Fibroblast of the conjunctiva (primary cell): ENCODE measurements around the gene SNX6.
"Not testable (repeated sequence)": the region's sequence is repeated elsewhere in the genome, so short reads cannot be mapped to it uniquely, and the experiment has no call there.

Experiments
- DNase-seq: peaks from one replicate; pipeline ENCODE4 v3.0.0-alpha.2; 2010; ENCODE audit warnings: low read depth

SNX6 gene

DNA sequence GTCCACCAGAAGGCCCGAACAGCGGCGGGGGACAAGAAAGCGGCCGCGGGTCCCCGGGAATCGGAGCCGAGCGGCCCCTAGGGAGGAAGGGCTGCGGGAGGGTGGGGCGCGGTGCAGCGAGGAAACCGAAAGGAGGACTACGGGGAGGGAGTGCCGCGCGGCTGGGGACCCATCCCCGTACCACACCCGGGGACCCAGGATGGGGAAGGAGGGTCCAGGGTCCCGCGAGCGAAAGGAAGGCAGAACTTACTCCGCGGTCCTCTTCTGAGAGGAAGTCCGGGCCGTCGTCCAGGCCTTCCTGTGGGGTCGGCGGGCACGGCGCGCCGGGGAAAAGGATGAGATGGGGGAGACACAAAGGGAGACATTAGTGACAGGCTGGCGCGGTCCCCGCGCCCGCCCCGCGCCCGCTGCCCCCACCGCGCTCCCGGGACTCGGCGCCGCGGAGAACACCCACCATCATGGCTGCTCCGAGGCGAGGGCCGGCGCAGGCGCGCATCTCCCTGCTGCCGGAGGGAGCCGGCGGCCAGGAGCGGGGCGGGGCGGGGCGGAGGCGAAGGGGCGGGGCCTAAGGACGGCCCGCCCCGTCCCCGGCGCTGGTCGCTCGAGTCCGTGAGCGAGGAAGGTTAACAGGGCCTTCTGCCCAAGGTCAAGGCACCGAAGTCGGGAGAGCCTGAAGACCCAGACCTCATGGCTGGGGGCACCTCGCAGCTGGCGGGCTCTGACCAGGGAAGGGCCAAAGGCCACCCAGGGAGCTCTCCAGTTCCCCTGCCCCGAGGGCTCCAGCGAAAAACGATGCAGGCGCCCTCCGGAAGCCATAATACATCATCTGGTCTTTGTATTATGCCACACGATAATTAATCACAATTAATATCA, at the start of gene SNX6:
TSS of gene SNX6 (minus strand) at position 492 of the 873 bp plus-strand sequence. CDS start at position 460, 32 bp downstream.
- DNase-seq: peak; percentile 47

DNA sequence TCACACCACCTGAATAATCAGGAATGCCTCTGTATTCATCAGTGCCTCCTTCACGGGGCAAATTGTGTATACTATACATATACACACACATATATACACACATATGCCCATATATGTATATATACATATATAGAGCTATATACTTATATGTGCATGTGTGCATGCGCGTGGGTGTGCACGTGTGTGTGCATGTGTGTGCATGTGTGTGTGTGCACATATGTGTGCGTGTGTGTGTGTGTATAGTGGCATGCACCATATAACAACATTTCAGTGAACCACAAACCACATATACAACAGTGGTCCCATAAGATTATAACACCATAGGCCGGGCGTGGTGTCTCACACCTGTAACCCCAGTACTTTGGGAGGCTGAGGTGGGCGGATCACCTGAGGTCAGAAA, 48.8 kb upstream of the SNX6 start:
- no peak for DNase-seq

DNA sequence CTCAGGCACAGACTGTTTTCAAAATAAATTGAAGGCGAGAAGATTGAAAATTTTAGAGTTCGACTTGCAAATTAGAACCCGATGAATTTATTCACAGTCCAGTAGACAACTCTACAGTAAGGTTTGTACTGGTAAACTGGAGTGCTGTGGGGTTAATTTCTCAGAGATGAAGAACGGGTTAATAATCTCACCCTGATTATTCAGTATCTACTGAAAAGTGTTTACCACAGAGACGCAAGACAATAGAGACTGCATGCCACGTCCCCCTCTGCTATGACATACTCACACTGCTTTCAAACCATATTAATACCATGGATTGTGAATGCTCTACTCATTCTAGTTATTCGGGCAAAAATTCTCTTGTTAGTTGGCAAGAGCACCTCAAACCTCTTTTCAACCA, 48.4 kb upstream of the SNX6 start:
- DNase-seq: no peak

DNA sequence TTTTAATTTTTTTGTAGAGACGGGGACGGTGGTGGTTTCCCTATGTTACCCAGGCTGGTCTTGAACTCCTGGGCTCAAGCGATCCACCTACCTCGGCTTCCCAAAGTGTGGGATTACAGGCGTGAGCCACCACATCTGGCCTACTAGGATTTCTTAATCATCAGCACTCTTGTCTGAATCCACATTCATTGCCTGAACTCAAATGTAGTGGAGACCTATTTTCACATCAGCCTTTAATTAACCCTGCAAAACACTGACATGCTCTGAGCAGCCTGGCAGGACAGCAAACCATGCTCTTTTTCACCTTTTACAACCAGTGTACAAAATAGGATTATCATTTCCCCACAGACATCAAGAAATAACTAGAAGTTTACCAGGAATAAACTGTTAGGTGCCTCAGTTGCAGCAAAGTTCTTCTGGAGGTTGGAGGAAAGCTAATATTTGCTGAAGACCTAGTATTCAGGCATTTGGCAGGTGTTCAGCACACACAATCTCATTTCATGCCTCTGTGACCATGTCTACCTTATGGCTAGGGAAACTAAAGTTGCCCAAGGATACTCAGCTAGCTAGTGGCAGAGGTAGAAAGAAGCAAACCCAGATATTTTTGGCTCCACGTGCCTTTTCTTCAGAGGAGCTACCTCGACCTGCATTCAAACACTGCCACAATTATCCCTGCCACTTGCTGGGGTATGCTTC, 46.7 kb upstream of the SNX6 start:
- DNase-seq: no peak

DNA sequence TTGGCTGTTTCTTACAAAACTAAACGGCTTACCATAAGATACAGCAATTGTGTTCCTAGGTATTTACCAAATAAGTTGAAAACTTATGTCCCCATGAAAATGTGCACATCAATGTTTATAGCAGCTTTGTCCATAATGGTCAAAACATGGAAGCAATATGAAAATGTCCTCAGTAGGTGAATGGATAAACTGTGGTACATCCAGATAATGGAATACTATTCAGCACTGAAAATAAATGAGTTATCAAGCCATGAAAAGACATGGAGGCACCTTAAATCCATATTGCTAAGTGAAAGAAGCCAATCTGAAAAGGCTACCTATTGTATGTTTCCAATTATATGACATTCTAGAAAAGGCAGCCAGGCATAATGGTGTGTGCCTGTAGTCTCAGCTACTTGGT, 43.8 kb upstream of the SNX6 start:
- no peak for DNase-seq

DNA sequence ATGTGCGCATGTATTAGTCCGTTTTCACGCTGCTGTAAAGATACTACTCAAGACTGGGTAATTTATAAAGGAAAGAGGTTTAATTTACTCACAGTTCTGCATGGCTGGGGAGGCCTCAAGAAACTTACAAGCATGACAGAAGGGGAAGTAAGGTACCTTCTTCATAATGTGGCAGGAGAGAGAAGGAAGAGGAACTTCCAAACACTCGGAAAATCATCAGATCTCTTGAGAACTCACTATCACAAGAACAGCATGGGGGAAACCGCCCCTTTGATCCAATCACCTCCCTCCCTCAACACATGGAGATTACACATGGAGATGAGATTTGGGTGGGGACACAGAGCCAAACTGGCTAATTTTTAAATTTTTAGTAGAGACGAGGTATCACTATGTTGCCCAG, 41.8 kb upstream of the SNX6 start:
- no peak for DNase-seq

DNA sequence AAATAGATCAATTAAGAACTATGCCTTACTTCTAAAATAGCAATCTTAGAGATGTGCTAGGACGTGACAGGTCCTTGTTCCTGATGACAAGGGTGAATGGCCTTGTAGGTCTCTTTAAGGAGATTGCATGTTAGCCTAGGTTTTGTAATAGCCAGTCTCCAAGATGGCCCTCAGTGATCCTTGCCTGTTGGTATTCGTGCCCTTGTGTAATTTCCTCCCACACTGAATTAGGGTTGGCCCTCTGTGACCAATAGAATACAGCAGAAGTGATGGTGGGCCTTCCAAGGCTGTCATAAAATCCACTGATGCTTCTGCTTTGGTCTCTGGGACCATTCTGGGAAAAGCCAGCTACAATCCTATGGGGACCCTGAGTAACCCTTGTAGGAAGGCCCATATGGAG, 38.2 kb upstream of the SNX6 start:
- no peak for DNase-seq

DNA sequence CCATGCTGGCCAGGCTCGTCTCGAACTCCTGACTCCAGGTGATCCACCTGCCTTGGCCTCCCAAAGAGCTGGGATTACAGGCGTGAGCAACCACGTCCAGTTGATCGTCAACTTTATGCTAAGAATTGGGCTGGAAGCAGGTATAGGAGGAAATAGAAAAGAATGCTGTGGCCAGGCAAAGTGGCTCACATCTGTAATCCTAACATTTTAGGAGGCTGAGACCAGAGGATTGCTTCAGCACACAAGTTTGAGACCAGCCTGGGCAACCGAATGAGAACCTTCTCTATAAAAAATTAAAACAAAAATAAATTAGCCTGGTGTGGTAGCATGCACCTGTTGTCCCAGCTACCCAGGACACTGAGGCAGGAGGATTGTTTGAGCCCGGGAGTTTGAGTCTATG, 37.1 kb upstream of the SNX6 start:
- DNase-seq: no peak

DNA sequence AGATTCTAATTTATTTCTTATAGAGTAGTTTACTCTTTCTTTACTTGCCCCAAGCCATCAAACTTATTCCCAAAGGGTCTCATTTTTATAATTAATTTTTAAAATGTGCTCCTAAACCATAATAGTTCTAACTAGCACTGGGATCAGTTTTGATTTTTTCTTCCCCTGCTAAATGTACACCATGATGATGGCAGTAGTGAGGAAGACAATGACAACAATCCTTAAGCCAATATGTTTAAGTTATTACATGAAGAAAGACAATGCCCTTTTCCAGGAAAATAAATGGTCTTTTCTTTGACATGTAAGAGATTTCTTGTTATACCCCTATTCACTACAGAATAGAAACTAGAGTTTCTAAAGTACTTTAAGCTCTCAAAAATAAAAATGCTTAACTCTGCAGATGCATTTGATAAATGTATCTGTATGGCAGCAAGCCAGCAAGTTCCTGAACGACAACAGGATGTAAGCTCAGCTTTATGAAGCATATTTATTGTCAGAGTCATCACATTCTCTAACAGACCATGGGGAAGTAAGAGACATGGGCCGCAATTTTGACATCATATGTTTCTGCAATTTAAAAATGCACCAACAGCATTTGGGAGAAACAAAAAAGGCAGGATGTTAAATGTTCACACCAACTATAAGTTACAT, 36.0 kb upstream of the SNX6 start:
- DNase-seq: peak; percentile 65

DNA sequence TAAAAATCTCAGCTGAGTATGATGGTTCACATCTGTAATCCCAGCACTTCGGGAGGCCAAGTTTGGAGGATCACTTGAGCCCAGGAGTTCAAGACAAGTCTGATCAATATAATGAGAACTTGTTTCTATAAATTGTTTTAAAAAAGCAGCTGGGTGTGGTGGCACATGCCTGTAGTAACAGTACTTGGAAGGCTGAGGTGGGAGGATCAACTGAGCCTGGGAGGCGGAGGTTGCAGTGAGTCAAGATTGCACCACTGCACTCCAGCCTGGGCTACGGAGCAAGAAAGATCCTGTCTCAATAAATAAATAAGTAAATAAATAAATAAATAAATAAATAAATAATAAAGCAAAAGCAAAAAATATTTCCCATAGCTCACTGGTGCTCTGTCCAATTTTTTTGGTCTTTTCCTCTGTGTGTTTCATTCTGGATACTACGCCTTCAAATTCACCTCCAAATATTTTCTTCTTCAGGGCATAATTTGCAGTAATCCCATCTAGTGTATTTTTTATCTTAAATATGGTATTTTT, 32.7 kb upstream of the SNX6 start:
- no peak for DNase-seq

DNA sequence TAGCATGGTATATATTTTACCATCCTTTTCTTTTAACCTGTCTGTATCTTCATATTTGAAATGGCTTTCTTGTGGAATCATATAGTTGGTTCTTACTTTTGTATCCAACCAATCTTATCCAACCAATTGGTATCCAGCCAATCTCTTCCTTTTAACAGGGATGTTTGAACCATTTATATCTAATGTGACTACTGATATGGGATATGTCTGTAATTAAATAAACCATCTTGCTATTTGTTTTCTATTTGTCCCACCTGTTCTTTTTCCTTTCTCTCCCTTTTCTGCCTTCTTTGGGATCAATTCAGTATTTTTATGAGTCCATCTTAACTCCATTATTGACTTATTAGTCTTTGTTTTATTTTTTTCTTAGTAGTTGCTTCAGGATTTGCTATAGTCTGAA, 30.8 kb upstream of the SNX6 start:
- no peak for DNase-seq

DNA sequence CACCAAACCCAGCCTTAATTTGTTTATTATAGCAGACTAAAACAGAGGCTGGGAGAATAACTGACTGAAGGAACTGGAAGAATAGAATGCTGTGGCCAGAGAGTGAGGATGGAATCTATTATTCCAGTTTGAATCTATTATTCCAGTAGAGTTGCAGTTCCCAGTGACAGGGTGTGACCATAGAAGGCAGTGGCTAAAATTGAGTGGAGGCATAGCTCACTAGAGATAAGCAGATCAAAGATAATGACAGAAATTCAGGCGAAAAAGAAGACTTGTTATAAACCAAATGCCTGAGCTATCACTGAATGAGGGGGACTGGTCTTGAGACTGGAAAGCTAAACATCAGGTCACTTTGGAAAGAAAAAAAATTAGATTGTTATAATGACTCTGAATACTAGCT, 26.0 kb upstream of the SNX6 start:
- DNase-seq: no peak

DNA sequence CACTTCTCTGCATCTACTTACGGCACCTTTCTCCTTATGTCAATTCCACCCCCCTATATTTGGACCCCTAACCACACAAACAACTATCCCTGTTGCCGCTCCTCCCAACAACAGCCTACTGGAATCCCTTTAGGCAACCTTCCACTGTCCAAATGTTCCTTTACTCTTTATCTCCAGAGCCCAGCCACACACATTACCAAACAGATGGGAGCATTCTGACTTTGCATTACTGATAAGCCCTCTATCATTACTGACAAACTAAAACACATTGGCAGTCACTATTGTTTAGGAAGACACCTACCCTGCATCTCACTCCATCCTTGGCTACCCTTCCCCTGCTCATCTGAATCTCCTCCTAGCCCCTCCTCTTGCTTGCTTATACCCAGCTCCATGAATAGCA, 23.1 kb upstream of the SNX6 start:
- not testable (repeated sequence) for DNase-seq

DNA sequence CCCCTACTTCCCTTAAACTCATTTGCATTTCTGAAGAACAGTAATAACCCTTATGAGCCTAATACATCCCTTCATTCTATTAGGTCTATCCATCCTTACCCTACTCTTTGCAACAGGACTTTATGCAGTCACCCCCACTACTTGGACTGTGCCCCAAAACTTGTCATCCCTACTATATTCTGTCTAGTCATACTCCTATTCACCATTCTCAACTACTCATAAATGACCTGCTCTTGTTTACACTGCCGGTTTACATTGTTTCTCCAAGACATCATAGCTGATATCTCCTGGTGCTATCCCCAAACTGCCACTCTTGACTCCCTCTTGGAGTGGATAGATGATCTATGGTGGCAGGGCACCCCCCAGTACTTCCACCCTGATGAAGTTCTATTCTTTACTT, 22.4 kb upstream of the SNX6 start:
- DNase-seq: not testable (repeated sequence)

DNA sequence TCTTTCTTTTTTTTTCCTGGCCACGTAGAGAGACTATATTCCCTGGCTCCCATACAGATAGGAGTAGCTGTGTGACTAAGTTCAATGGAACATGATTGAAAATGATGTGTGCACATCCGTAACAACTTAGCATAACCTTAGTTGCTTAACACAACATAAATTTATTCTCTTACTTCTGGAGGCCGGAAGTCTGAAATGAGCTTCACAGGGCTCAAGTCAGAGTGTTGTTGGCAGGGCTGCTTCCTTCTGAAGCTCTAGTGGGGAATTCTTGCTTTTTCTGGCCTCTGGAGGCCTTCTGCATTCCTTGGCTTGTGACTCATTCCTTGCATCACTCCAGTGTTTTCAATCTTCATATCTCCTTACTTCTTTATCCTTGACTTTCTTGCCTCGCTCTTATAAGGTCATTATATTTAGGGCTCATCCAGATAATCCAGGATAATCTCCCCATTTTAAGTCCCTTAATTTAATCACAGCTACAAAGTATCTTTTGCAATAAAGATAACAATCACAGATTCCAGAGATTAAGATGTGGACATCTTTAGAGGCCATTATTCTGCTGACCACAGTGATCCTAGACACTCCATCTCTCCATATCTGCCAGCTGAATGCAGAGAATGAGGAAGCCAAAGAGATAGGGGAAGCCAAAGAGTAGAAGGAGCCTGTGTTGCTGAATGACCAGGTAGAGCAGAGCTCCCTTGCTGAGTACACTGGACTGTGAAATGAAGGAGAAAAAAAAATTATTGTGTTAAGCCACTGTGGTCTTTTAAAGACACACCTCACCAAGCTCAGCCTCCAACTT, 21.0 kb upstream of the SNX6 start:
- peak; percentile 98 for DNase-seq

DNA sequence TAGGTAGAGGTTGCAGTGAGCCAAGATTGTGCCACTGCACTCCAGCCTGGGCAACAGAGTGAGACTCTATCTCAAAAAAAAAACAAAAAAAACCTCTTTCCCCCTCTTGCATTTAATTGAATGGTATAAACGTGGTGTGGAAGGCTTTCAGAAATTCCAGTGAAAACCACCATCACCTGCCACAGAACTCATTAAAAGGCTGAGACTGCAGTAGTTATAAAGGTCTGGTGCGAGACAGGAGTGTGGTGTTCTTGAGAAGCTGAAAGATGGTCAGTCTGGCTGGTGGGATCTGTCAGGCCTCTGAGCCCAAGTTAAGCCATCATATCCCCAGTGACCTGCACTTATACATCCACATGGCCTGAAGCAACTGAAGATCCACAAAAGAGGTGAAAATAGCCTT, 20.1 kb upstream of the SNX6 start:
- DNase-seq: not testable (repeated sequence)

DNA sequence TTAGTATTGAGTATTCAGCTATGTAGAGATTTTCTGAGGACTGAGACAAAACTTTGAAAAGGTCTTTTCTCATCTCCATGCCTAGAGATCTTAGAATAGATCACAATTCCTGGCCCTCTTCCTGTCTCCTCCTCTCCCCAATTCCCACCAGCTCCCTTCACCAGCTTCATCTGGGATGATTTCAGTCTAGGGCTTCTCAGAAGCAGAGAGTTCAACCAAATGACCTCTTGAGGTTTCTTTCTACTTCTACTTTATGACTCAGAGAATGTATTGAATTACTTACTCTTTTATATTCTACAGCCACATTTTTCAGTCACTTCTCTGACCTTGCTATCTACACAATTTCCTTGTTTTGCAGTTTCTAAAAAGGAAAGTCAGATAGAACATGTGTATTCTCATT, 19.4 kb upstream of the SNX6 start:
- peak; percentile 59 for DNase-seq

DNA sequence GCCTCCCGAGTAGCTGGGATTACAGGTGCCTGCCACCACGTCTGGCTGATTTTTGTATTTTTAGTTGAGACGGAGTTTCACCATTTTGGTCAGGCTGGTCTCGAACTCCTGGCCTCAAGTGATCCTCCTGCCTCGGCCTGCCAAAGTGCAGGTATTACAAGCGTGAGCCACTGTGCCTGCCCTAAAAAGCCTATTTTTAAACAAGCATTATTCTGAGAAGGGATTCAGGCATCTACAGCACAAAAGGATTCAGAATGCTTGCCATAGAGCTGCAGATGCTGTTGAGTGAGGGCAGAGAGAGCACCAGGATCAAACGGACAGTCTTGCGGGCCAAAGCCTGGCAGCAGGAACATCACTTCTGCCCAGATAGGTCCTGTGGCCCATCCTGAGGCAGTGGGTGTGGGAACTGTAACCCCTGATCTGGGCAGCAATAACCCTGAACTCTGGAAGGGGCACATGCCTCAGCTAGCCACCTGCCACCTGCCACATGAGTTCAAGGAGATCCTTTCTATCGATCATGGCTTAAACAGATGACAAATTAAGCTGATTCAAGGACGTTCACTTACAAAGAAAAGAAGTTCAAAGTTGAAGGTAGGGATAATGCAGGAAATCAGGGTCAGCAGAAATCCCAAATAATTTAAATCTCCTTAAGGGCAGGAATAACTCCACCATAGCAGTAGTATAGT, 16.8 kb upstream of the SNX6 start:
- no peak for DNase-seq

DNA sequence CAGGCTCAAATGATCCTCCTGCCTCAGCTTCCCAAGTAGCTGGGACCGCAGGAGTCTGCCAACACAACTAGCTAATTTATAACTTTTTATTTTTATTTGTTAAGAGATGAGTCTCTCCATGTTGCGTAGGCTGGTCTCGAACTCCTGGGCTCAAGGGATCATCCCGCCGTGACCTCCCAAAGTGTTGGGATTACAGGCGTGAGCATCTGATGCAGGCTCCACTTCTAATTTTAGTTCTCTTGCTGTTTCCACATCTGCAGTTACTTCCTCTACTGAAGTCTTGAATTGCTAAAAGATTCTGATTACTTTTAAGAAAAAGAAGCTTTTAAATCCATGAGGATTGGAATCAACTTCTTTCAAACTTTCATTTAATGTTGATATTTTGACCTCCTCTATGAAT, 13.4 kb upstream of the SNX6 start:
- no peak for DNase-seq

DNA sequence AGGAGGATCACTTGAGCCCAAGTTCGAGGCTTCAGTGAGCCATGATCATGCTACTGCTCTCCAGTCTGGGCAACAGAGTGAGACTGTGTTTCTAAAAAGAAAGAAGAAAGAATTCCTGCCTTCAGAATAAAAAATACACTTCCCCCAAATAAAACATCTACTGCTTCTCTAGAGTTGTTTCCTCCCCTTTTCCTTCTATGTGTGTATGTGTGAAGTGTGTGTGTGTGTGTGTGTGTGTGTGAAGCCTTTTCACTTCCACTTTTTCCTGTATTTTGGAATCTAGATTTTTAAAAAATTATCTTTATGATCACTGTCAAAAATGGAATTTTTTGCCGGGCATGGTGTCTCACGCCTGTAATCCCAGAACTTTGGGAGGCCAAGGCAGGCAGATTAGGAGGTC, 12.6 kb upstream of the SNX6 start:
- DNase-seq: no peak

DNA sequence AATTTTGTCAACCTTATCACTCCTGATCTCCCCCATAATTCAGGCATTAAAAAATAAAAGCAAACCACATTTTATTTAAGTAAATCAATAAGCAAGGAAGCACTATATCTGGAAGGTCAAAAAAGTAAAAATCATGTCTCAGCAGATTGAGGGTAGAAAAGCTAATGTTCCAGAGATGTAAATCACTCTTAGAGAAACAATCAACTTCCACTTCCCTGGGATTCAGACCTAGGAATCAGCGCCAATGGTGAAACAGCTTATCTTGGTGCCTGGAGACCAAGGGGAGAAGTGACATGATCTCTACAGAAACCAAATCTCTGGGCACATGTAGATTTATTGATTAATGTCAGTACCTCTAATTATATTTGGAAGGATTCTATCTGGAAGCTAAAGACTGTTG, 10.9 kb upstream of the SNX6 start:
- no peak for DNase-seq
